GM03348 (cell line): ENCODE data around the gene DMPK.
A peak's percentile ranks its signal among the peaks of the same experiment; 100 is the strongest.

ENCODE experiments used
- DNase-seq: peaks from one replicate; pipeline ENCODE4 v3.0.0; 2012; ENCODE audit warnings: low spot score

The DMPK gene

GRCh38 chr19:45785781-45786532, 3.7 kb upstream of the DMPK start:
- DNase-seq: no peak

- no peak for DNase-seq
Observed at GRCh38 chr19:45785097-45785496, 2.8 kb upstream of the DMPK start.

- no peak for DNase-seq
Observed at GRCh38 chr19:45784096-45784495, 1.8 kb upstream of the DMPK start.

- DNase-seq: peak; percentile 83
Observed at GRCh38 chr19:45782820-45783785, 813 bp upstream of the DMPK start.

GRCh38 chr19:45781214-45782161, 802 bp downstream of the DMPK start:
- DNase-seq: no peak

GRCh38 chr19:45780448-45781213, 1.7 kb downstream of the DMPK start:
- no peak for DNase-seq

- no peak for DNase-seq
Observed at GRCh38 chr19:45780146-45780447, 2.2 kb downstream of the DMPK start.

- peak; percentile 75 for DNase-seq
Observed at GRCh38 chr19:45779231-45780145, 2.8 kb downstream of the DMPK start.

- DNase-seq: no peak
Observed at GRCh38 chr19:45778010-45778661, 4.2 kb downstream of the DMPK start.

GRCh38 chr19:45777395-45777961, 4.8 kb downstream of the DMPK start:
- DNase-seq: no peak

GRCh38 chr19:45774765-45775164, 7.5 kb downstream of the DMPK start:
- DNase-seq: no peak

GRCh38 chr19:45773384-45773783, 8.9 kb downstream of the DMPK start:
- no peak for DNase-seq

GRCh38 chr19:45772912-45773311, 9.4 kb downstream of the DMPK start:
- DNase-seq: no peak

- no peak for DNase-seq
Observed at GRCh38 chr19:45772130-45772840, 10.0 kb downstream of the DMPK start.

GRCh38 chr19:45771311-45771933, 10.9 kb downstream of the DMPK start:
- no peak for DNase-seq

GRCh38 chr19:45770192-45771101, 11.8 kb downstream of the DMPK start:
- peak; percentile 96 for DNase-seq

- DNase-seq: no peak
Observed at GRCh38 chr19:45769821-45770191, 12.5 kb downstream of the DMPK start.
